LNCAP (cell line): ENCODE measurements around the gene IRF3.

Experiments
- TF ChIP-seq, protein P1 (sequence below): fragments of 450-650 bp; IDR thresholded peaks from 2 replicates; pipeline ENCODE4 v1.5.1; 2017; ENCODE audit warnings: mild to moderate bottlenecking

The IRF3 gene

DNA sequence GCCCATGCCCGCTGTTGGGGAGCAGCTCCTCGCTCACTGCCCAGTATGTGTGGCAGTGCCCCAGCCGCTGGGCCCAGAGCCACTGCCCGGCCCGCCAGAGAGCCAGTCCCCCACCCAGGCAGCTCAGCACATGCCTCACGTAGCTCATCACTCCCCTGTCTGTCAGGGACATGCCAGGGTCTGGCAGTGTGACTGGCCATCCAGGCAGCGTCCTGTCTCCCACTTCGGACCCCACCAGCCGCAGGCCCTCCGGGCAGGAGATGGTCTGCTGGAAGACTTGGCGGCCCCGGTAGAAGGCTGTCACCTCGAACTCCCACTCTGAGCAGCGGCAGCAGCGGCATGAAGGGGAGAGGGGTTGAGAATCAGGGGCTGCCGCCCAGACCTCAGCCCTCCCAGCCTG, 3.6 kb downstream of the IRF3 start:
- TF ChIP-seq, protein P1, sequence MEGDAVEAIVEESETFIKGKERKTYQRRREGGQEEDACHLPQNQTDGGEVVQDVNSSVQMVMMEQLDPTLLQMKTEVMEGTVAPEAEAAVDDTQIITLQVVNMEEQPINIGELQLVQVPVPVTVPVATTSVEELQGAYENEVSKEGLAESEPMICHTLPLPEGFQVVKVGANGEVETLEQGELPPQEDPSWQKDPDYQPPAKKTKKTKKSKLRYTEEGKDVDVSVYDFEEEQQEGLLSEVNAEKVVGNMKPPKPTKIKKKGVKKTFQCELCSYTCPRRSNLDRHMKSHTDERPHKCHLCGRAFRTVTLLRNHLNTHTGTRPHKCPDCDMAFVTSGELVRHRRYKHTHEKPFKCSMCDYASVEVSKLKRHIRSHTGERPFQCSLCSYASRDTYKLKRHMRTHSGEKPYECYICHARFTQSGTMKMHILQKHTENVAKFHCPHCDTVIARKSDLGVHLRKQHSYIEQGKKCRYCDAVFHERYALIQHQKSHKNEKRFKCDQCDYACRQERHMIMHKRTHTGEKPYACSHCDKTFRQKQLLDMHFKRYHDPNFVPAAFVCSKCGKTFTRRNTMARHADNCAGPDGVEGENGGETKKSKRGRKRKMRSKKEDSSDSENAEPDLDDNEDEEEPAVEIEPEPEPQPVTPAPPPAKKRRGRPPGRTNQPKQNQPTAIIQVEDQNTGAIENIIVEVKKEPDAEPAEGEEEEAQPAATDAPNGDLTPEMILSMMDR: no peak

DNA sequence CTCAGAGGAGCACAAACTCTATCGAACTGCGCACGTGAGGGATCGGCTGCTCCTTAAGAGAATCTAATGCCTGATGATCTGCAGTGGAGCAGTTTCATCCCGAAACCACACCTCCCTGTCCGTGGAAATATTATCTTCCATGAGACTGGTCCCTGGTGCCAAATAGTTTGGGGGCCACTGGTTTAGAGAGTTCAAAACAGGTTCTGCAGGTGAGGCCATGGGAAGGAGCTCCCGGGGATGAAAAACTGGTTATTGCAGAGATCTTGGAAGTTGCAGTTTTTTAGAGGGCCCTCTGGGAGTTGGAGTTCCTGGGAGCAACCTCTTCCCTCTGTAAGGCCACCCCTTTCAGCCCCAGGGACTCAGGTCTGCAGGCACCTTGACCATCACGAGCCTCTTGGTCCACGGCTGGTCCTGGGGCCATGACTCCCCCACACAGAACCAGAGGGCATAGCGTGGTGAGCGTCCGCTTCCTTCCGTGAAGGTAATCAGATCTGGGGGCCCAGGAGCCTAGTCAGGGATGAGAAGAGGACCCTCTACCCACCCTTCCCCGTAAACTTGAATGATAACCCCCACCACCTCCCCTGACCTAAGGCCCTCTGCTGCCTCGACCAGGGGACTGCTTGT, 5.2 kb downstream of the IRF3 start:
- TF ChIP-seq, protein P1: no peak

DNA sequence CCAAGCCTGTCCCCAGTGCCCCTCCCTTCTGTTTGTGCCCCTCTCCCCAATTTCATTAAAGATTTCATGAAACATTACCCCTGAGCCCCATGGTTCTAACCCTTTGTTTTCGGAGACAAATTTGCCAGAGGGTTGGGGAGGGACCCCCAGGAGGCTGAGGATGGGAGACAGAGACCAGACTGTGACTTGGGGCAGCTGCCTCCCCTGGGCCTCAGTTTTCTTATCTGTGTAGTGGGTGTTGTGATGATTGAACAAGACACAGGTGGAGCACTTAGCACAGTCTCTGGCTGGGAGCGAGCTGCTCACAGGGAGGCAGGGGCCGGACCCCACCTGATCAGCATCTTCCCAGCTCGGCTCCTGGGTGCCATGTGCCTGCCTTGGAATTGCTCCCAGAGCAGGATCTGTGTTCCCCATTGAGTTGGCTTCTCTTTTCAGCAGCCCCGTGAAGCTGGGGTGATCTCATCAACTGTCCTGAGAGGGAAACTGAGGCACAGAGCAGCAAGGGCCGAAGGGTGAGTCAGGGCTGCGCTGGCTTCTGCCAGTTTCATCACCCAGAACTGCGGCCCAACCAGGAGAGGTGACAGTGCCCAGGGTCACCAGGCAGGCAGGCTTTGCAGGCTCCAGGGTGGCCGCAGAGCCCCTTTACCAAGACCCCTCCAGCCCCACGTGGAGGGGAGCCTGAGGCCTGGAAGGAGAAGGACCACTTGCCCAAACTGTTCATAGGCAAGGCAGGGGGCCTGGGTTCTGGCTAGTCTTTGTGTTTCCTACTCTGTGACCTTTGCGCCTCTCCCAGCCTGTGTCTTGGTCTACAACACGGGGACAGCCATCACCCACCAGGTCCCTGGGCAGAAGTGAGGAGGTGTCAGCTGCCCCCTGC, 6.9 kb downstream of the IRF3 start:
- TF ChIP-seq, protein P1: no peak

DNA sequence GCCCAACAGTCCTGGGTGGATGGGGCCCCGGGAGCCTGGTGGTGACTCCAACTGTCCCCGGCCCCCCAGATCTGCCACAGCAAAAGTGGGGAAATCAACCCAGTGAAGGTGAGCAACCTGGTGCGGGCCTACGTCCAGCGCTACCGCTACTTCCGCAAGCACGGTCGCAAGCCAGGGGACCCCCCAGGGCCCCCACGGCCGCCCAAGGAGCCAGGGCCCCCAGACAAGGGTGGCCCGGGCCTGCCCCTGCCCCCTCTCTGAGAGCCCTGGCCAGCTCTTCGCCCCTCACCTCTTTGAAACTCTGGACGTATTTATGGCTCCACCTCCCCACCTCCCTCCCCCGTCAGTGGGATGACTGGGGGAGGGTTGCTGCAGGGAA, 7.5 kb downstream of the IRF3 start:
- TF ChIP-seq, protein P1: no peak

DNA sequence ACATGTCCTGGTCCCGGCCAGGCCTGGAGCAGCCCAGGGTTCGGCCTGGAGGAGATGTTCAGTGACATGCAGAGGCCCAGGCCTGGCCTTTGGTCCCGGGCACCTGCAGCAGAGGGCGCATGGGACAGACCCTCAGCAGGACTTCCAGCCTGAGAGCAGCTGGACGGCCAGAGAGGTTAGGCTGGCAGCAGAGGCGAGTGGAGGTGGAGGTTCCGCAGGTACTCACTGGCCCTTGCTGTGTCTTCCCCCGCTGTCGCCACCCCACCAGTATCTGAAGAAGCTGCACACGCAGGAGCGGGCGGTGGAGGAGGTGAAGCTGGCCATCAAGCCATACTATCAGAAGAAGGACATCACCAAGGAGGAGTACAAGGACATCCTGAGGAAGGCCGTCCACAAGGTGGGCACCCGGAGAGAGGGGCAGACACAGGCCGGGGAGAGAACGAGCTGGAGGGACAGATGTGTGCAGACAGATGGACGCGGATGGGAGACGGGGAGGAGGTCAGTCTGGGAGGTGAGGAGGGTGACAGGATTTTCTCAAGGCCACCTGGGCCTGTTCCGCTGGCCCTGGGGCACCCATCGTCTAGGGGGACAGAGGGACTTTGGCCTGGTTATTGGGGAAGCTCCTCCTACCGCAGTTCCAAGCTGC, 8.0 kb downstream of the IRF3 start:
- TF ChIP-seq, protein P1: no peak

DNA sequence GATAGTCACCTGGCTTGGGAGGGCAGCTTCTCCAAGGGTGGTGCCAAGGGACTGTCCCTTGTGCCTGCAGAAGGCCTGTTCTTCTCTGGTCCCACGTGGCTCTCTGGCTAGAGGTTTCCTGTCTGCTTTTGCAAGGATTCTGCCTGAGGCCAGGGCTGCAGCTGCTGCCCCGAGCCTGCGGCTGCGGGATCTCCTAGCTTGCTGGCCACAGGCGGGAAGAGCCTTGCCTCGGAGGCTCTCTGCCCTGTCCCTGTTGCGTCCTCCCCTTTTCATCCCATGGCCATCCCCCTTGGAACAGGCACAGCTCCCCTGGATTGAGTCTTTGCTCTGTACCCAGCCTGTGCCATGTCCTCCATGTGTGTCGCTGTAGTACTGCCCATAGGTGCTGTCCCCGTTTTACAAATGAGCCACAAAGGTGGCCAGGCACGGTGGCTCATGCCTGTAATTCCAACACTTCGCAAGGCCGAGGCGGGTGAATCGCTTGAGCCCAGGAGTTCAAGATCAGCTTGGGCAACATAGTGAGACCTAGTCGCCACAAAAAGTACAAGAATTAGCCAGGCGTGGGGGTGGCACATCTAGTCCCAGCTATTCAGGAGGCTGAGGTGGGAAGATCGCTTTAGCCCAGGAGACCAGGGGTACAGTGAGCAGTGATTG, 9.1 kb downstream of the IRF3 start:
- TF ChIP-seq, protein P1: no peak

DNA sequence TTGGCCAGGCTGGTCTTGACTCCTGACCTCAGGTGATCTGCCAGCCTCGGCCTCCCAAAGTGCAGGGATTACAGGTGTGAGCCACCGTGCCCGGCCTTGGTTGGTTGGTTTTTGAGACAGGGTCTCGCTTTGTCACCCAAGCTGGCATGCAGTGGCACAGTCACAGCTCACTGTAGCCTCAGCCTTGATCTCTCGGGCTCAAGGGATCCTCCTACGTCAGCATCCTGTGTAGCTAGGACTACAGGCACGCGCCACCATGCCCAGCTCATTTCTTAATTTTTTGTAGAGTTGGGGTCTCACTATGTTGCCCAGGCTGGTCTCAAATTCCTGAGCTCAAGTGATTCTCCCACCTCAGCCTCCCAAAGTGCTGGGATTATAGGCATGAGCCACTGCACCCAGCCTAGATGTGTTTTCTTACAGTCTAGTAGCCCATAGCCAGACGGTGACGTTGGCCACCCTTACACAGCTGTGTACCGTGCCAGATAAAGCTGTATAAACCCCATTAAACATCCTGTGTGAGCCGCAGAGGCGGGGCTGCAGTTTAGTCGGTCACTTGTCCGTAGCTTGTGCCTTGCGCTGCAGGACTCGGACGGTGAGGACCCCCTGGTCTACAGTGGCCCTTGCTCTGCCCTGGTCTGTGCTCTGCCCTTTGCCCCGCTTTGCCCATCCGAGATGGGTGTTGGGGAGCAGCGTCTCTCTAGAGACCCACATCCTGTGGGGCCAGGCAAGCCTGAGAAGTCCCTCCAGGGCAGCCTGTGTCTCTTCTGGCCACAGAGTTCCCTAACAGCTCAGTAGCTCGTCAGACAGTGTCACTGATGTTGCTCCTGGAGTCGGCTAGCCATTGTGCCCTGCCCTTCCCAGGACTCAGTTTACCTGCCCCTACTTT, 9.8 kb downstream of the IRF3 start:
- TF ChIP-seq, protein P1: no peak
